Kidney epithelial cell (primary cell): ENCODE measurements around the gene PPP1R7. TPM values are rescaled to one million over a fixed set of nuclear protein-coding genes. Genes with fewer than 3 reads are reported as not detected.

Source experiments
- DNase-seq: peaks from one replicate; pipeline ENCODE4 v3.0.0-alpha.2; 2010; ENCODE audit warnings: low read depth
- H3K27me3 ChIP-seq: 2 replicates; pipeline ENCODE4 v1.6.0; 2011; ENCODE audit warnings: low read length; ENCODE audit not compliant: control insufficient read depth, insufficient read depth
- H3K36me3 ChIP-seq: 2 replicates; pipeline ENCODE4 v1.5.1; 2011; ENCODE audit warnings: low read length; ENCODE audit not compliant: control insufficient read depth, insufficient read depth
- H3K4me3 ChIP-seq: 2 replicates; pipeline ENCODE4 v1.5.1; 2011; ENCODE audit warnings: low read depth, mild to moderate bottlenecking, control low read depth, low read length
- total RNA-seq: library from RNA; depleted of rRNA; stranded (reverse); fragments of >200 nt; gene quantifications from 2 replicates; pipeline ENCODE4 v1.2.3, GENCODE V29; 2015
- TF ChIP-seq, protein P1 (sequence below): IDR thresholded peaks from 2 replicates; pipeline ENCODE4 v1.5.1; 2011; ENCODE audit warnings: mild to moderate bottlenecking, moderate library complexity, low read length, control low read depth, inconsistent platforms; ENCODE audit not compliant: insufficient read depth, poor library complexity, severe bottlenecking

The PPP1R7 gene
- total RNA-seq, 1 donor from 2014 or later, result 82.3 TPM

GRCh38 chr2:241217320-241218031, 67.2 kb downstream of the PPP1R7 start:
- TF ChIP-seq, protein P1, sequence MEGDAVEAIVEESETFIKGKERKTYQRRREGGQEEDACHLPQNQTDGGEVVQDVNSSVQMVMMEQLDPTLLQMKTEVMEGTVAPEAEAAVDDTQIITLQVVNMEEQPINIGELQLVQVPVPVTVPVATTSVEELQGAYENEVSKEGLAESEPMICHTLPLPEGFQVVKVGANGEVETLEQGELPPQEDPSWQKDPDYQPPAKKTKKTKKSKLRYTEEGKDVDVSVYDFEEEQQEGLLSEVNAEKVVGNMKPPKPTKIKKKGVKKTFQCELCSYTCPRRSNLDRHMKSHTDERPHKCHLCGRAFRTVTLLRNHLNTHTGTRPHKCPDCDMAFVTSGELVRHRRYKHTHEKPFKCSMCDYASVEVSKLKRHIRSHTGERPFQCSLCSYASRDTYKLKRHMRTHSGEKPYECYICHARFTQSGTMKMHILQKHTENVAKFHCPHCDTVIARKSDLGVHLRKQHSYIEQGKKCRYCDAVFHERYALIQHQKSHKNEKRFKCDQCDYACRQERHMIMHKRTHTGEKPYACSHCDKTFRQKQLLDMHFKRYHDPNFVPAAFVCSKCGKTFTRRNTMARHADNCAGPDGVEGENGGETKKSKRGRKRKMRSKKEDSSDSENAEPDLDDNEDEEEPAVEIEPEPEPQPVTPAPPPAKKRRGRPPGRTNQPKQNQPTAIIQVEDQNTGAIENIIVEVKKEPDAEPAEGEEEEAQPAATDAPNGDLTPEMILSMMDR, result no peak
- peak overlapping the region; percentile 37 for H3K4me3 ChIP-seq
- peaks cover 10% of the 10 kb centered on the region for H3K27me3 ChIP-seq
- H3K36me3 ChIP-seq, result no peaks in the 10 kb centered on the region
- DNase-seq, result peak; percentile 23

- no peak for DNase-seq
- TF ChIP-seq, protein P1, result peak; percentile 3
- Histone ChIP-seq H3K4me3 (peak overlapping the region; percentile 59), H3K36me3 (no peaks in the 10 kb centered on the region), H3K27me3 (peaks cover 5% of the 10 kb centered on the region)
Measured at GRCh38 chr2:241218131-241219029, 68.1 kb downstream of the PPP1R7 start.

- no peaks in the 10 kb centered on the region for H3K36me3 ChIP-seq
- TF ChIP-seq, protein P1, result no peak
- peak overlapping the region; percentile 59 for H3K4me3 ChIP-seq
- H3K27me3 ChIP-seq, result peaks cover 2% of the 10 kb centered on the region
- DNase-seq, result no peak
Measured at GRCh38 chr2:241219030-241219382, 68.7 kb downstream of the PPP1R7 start.

- DNase-seq, result no peak
- no peaks in the 10 kb centered on the region for H3K36me3 ChIP-seq
- TF ChIP-seq, protein P1, result no peak
- peaks cover 2% of the 10 kb centered on the region for H3K27me3 ChIP-seq
- H3K4me3 ChIP-seq, result no peak overlapping the region
Measured at GRCh38 chr2:241219856-241220356, 69.6 kb downstream of the PPP1R7 start.

GRCh38 chr2:241223211-241224017, 73.1 kb downstream of the PPP1R7 start:
- Histone ChIP-seq H3K4me3 (no peak overlapping the region), H3K27me3 (no peaks in the 10 kb centered on the region), H3K36me3 (no peaks in the 10 kb centered on the region)
- TF ChIP-seq, protein P1, result no peak
- DNase-seq, result no peak
